GM18511 (cell line): Measurements from ENCODE around the gene KNL1.
A peak's percentile ranks its signal among the peaks of the same experiment; 100 is the strongest.
"Not testable (repeated sequence)": the region's sequence is repeated elsewhere in the genome, so short reads cannot be mapped to it uniquely, and the experiment has no call there.

Source experiments
- ATAC-seq: cut with Tn5 transposase; IDR thresholded peaks from one replicate; pipeline ENCODE4 v1.9.1; 2021; ENCODE audit warnings: mild to moderate bottlenecking, moderate library complexity; ENCODE audit not compliant: unreplicated experiment

The KNL1 gene

GRCh38 chr15:40650479-40650878 is 56.4 kb downstream of the KNL1 start:
- no peak for ATAC-seq

- no peak for ATAC-seq
These were observed 66.6 kb downstream of the KNL1 start for GRCh38 chr15:40660686-40661085.

GRCh38 chr15:40664909-40665308 is 70.9 kb downstream of the KNL1 start:
- no peak for ATAC-seq

DNA sequence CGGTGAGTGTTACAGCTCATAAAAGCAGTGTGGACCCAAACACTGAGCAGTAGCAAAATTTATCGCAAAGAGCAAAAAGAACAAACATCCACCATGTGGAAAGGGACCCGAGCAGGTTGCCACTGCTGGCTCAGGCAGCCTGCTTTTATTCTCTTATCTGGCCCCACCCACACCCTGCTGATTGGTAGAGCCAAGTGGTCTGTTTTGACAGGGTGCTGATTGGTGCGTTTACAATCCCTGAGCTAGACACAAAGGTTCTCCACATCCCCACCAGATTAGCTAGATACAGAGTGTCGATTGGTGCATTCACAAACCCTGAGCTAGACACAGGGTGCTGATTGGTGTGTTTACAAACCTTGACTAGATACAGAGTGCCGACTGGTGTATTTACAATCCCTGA is 82.2 kb downstream of the KNL1 start:
- ATAC-seq: not testable (repeated sequence)

- not testable (repeated sequence) for ATAC-seq
These were observed 82.9 kb downstream of the KNL1 start for GRCh38 chr15:40676906-40677305.

DNA sequence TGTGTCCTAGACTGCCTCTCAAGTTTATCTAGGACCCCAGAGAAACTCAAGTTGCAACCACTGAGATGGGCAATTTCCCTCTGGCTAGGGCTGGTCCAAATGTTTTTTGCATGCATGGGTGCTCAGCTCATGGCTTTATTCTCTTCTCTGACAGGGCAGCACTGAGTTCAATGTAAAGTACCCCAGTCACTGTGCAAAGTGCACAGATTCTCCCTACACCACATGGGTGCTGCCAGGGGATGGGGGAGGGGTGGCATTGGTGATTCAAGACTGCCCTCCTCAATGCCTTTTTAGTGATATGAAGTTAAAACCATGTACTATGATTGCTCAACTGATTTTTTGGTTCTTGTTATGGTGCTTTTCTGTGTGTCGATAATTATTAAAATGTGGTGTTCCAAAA is 86.1 kb downstream of the KNL1 start:
- no peak for ATAC-seq

DNA sequence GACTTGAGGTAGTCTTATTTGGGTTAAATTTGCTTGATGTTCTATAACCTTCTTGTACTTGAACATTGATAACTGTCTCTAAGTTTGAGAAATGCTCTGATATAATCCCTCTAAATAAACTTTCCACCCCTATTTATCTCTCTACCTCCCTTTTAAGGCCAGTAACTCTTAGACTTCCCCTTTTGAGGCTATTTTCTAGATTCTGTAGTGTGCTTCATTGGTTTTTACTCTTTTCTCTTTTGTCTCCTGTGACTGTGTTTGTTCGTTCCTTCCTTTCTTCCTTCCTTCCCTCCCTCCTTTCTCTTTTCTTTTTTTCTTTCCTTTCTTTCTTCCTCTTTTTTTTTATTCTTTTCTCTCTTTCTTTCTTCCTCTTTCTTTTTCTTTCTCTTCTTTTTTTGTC is 86.9 kb downstream of the KNL1 start:
- ATAC-seq: not testable (repeated sequence)

- ATAC-seq: no peak
These were observed 90.3 kb downstream of the KNL1 start for GRCh38 chr15:40684381-40684780.

- ATAC-seq: no peak
These were observed 91.3 kb downstream of the KNL1 start for GRCh38 chr15:40685376-40685775.

DNA sequence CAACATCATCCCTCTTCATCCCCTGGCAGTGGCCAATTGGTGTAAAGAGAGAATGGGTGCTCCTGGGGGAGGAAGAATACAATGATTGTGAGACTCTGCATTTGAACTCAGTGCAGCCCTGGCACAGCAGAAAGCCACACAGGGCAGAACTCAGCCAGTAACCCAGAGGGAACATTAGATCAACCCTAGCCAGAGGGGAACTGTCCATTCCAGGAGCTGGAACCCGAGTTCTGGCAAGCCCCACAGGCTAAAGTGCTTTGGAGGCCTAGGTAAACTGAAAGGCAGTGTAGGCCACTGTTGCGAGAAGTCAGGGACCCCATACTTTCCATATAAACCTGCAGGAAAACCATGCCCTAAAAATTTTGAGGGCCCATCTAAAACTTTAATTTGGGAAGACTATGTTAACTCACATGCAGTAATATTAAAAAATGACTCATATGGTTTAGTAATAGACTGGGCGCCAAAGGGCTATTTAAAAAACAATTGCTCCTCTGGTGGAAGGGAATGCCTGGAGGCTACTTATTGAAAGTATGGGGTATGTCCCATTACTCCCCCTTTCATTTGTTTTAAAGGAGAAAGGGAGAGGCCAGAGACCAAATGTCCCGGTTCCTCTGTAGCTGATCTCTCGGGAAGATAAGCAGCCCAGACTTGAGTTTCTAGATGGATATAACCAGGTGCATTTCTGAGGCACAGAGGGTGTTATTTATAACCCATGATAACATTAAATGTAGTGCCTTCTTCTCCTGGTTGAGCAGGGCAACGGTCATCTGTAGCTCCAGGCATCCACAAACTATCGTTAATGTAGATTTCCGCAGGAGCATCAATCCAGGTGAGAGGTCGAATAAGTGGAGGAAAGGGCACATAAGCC is 95.1 kb downstream of the KNL1 start:
- no peak for ATAC-seq

- ATAC-seq: no peak
These were observed 97.7 kb downstream of the KNL1 start for GRCh38 chr15:40691737-40692136.

DNA sequence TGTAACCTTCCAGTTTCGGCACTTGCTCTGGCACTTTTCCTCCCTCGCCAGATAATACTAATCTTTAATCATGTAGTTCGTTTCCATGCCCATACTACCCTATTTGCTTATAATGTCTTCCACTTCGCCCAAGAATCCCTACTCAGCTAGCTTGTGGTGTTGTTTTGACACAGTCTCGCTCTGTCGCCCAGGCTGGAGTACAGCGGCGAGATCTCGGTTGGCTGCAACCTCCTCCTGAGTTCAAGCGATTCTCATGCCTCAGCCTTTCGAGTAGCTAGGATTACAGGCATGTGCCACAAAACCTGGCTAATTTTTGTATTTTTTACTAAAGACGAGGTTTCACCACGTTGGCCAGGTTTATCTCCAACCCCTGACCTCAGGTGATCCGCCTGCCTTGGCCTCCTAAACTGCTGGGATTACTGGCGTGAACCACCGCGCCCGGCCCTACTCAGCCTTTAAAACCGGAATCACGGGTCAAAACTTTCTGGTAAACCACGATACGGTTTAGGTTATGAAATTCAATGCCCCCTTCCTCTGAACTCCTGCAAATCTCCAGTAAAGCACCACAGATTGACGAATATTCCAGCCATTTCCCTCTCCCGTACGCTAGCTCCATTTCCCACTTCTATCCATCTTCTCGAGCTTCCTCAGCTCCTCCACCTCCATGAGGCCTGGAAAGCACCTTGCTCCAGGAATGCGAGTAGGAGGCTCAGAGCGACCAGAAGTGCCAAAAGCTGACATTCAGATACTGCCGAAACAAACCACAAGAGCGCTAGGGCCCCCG is 100.0 kb downstream of the KNL1 start:
- no peak for ATAC-seq

GRCh38 chr15:40694688-40695468 is 100.8 kb downstream of the KNL1 start, which contains the start of gene RAD51:
Gene RAD51 (plus strand): TSS chr15:40695174. CDS start chr15:40698759, 3,585 bp downstream.
- ATAC-seq: peak; percentile 89

- no peak for ATAC-seq
These were observed 101.4 kb downstream of the KNL1 start for GRCh38 chr15:40695469-40695890.

DNA sequence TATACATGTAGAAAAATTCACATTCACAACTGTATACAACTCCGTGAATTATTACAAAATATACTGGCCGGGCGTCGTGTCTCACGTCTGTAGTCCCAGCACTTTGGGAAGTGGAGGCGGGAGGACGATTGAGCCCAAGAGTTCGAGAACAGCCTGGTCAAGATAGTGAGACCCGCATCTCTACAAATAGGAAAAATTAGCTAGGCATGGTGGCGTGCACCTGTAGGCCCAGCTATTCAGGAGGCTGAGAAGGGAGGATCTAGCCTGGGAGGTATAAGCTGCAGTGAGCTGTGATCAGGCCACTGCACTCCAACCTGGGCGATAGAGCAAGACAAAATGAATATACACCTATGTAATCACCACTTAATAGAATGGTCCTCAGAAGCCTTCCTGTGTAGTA is 102.2 kb downstream of the KNL1 start:
- ATAC-seq: no peak

DNA sequence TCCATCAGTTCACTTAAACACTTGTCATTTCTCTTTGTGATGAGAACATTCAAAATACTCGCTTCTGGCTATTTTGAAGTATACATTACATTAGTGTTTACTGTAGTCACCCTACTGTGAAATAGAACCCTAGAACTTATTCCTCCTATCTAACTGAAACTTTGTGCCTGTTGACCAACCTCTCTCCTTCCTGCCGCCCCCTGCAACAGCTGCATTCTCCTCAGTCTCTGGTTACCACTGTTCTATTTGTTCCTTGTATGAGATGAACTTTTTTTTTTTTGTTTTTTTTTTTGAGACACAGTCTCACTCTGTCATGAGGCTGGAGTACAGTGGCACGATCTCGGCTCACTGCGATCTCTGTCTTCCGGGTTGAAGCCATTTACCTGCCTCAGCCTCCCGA is 103.9 kb downstream of the KNL1 start:
- ATAC-seq: no peak

DNA sequence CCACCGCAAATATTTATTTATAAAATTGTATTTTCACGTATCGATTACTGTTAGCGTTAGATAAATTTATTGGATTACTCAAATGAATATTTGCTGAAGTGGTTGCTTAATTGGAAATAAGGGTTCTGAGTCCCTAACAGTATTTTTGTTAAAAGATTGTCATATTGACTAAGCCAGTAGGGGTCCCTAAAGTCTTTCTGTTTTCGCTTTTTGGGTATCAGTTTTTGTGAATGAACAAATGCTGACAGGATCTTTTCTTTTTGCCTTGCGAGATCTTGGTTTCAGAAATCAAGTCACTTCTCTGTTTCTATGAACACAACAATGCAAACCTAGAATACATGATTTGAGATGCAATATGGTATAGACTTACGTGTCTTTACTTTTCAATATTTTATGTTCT is 108.0 kb downstream of the KNL1 start:
- no peak for ATAC-seq

DNA sequence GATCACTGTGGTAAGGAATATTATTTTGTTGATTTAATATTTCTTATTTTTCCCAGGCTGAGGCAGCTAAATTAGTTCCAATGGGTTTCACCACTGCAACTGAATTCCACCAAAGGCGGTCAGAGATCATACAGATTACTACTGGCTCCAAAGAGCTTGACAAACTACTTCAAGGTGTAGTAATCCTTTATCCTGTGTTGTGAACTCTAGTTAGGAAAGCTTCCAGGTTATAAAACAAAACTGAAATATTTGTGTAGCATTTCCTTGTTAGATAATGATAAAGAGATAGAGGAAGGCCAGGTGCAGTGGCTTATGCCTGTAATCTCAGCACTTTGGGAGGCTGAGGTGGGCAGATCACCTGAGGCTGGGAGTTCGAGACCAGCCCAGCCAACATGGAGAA is 112.1 kb downstream of the KNL1 start:
- no peak for ATAC-seq
